SK-N-MC (cell line): ENCODE measurements around the gene TOP3A.
"Not testable (repeated sequence)": the region's sequence is repeated elsewhere in the genome, so short reads cannot be mapped to it uniquely, and the experiment has no call there.

Experiments used
- DNase-seq: peaks from one replicate; pipeline ENCODE4 v3.0.0-alpha.2; 2011; ENCODE audit warnings: low read depth, low spot score
- H3K27ac ChIP-seq: fragments of 200-600 bp; sonication (generic); 2 replicates; pipeline ENCODE4 v1.5.1; 2016; ENCODE audit warnings: mixed run types
- H3K36me3 ChIP-seq: fragments of 200-600 bp; sonication (generic); 2 replicates; pipeline ENCODE4 v1.6.1; 2017; ENCODE audit warnings: antibody characterized with exemption, low read length, mixed read lengths; ENCODE audit not compliant: insufficient read depth
- H3K4me3 ChIP-seq: fragments of 200-600 bp; sonication (generic); 2 replicates; pipeline ENCODE4 v1.5.1; 2016
- H3K9ac ChIP-seq: fragments of 200-600 bp; sonication (generic); 2 replicates; pipeline ENCODE4 v1.8.0; 2017; ENCODE audit warnings: mixed run types, mixed read lengths; ENCODE audit not compliant: insufficient read length
- H3K9me3 ChIP-seq: fragments of 200-600 bp; sonication (generic); 2 replicates; pipeline ENCODE4 v1.6.1; 2017; ENCODE audit warnings: low read depth, mild to moderate bottlenecking, antibody characterized with exemption, low read length, moderate library complexity, mixed read lengths
- EZH2 ChIP-seq: fragments of 200-600 bp; sonication (generic); IDR thresholded peaks from one replicate; pipeline ENCODE4 v1.6.1; 2017; ENCODE audit warnings: antibody characterized with exemption
- FOXP2 ChIP-seq: optimal IDR thresholded peaks from 2 replicates; pipeline ENCODE3; 2011; ENCODE audit warnings: mild to moderate bottlenecking, moderate library complexity; ENCODE audit not compliant: insufficient read depth; ENCODE audit errors: extremely low read length, control extremely low read depth
- POLR2AphosphoS5 ChIP-seq: IDR thresholded peaks from 2 replicates; pipeline ENCODE4 v1.6.1; 2012; ENCODE audit warnings: mild to moderate bottlenecking, low read depth, low read length, borderline replicate concordance

TOP3A gene

DNA sequence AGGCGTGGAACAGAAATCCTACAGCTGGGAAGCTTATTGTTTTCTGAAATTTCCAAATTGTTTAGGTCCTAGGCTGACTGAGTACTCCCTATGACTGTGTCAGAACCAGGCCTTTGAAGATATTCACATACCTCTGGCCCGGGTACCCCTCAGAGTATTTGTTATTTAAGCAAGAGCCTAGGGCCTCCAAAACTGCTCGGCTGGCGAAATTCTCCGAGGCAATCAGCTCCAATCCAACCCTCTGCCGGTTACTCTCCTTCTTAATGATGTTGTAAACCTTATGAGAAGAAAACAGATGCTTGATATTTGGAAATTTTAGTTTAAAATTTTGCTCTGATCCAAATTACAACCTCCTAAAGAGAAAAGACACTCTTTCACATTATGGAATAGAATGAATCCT, 38.7 kb upstream of the TOP3A start:
- no peak overlapping the region for H3K27ac ChIP-seq
- H3K9me3 ChIP-seq: no peaks in the 10 kb centered on the region
- no peak for TF ChIP-seq POLR2AphosphoS5
- no peak for TF ChIP-seq FOXP2
- TF ChIP-seq EZH2: no peak
- H3K9ac ChIP-seq: no peak overlapping the region
- H3K36me3 ChIP-seq: peaks cover 13% of the 10 kb centered on the region
- no peak overlapping the region for H3K4me3 ChIP-seq
- DNase-seq: no peak

DNA sequence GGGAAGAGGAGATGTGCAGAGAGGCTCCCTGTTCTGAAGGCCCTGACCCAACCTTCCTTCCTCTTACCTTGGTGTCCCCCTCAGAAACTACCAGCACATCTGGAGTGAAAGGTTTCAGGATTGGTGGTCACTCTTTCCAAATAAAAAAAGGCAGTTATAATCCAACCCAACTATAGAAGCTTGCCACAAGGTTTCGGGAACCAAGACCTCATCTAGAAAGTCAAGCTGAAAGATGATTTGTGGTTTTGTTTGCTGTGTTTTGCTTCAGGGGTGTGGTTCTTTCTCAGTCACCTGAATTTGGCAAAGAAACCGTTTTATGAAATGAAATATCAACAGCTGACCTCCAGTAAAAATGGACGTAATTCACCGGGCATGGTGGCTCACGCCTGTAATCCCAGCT, 29.2 kb upstream of the TOP3A start:
- no peak overlapping the region for H3K27ac ChIP-seq
- H3K9me3 ChIP-seq: no peaks in the 10 kb centered on the region
- peaks cover 32% of the 10 kb centered on the region; the same call in 1 of the 2 replicates for H3K36me3 ChIP-seq
- no peak for DNase-seq
- no peak overlapping the region for H3K9ac ChIP-seq
- H3K4me3 ChIP-seq: no peak overlapping the region
- TF ChIP-seq EZH2: no peak
- TF ChIP-seq POLR2AphosphoS5: no peak
- no peak for TF ChIP-seq FOXP2

DNA sequence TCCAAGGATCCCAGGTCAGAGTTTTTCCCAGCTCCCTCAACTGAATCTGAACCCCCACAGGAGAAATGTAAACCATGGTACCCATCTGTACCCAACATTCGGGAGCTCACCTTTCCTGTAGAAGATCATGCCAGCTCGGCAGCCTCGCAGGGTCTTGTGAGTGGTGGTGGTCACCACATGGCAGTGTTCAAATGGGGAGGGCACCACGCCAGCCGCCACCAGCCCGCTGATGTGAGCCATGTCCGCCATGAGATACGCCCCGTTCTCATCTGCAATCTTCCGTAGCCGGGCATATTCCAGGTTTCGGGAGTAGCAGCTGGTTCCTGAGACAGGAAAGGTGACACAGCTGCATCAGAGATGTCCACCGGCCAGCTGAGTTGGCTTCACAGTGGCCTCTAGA, 25.1 kb upstream of the TOP3A start:
- Histone ChIP-seq H3K9ac (no peak overlapping the region), H3K36me3 (peaks cover 14% of the 10 kb centered on the region; the same call in 1 of the 2 replicates), H3K27ac (no peak overlapping the region), H3K9me3 (no peaks in the 10 kb centered on the region), H3K4me3 (no peak overlapping the region)
- DNase-seq: no peak
- TF ChIP-seq FOXP2: no peak
- TF ChIP-seq POLR2AphosphoS5: no peak
- TF ChIP-seq EZH2: no peak

DNA sequence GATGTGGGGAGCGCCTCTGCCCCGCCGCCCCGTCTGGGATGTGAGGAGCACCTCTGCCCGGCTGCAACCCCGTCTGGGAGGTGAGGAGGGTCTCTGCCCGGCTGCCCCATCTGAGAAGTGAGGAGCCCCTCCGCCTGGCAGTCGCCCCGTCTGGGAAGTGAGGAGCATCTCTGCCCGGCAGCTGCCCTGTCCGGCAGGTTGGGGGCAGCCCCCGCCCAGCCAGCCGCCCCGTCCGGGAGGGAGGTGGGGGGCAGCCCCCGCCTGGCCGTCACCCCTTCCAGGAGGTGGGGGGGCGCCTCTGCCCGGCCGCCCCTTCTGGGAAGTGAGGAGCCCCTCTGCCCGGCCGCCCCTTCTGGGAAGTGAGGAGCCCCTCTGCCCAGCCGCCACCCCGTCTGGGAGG, 23.4 kb upstream of the TOP3A start:
- H3K27ac ChIP-seq, H3K9ac ChIP-seq, H3K9me3 ChIP-seq, DNase-seq, H3K4me3 ChIP-seq: not testable (repeated sequence)
- peaks cover 14% of the 10 kb centered on the region; the same call in 1 of the 2 replicates for H3K36me3 ChIP-seq

DNA sequence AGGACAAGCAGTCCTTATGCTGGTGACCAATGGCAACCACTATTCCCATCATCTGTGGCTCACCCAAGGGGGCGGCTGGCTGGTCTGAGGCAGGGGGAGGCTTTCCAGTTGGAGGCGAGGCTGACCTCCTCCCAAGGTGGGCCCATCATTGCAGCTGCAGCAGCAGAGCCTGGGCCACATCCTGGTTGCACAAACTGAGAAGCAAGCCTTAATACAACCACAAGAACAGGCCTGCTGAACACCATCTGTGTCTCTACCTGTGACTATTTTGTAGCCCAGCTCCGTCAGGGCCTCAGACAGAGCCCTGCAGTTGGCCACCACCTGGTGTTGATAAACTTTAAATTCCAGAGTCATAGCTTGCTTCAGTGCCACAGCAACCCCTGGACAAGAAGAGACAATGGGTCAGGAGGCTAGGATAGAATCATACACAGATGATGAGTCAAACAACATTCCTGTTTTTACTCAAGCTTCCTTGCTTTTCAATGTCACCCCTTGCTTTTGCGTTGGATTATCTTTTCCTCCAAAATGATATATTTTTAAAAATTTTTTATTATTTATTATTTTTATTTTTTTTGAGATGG, 18.2 kb upstream of the TOP3A start:
- Histone ChIP-seq H3K4me3 (no peak overlapping the region), H3K9ac (no peak overlapping the region), H3K36me3 (peaks cover 2% of the 10 kb centered on the region; the same call in 1 of the 2 replicates), H3K9me3 (no peaks in the 10 kb centered on the region), H3K27ac (no peak overlapping the region)
- no peak for DNase-seq
- TF ChIP-seq FOXP2 (no peak), POLR2AphosphoS5 (no peak), EZH2 (no peak)

DNA sequence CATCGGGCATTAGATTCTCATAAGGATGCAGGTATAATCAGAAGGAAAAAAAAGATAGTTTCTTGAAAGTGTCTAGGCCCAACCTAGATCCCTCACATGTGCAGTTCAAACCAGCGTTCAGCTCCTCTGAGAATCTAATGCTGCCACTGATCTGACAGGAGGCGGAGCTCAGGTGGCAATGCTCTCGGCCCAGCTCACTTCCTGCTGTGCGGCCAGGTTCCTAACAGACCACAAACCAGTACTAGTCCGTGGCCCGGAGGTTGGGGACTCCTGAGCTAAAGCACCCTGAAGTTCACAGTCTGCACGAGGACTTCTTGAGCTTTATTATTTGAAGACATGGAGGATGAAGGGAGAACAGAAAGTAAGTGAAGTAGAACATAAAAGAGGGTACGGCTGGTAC, 17.1 kb upstream of the TOP3A start:
- no peak overlapping the region for H3K9ac ChIP-seq
- TF ChIP-seq FOXP2 (no peak), POLR2AphosphoS5 (no peak), EZH2 (no peak)
- H3K36me3 ChIP-seq: peaks cover 2% of the 10 kb centered on the region; the same call in 1 of the 2 replicates
- DNase-seq: no peak
- no peak overlapping the region for H3K27ac ChIP-seq
- H3K4me3 ChIP-seq: no peak overlapping the region
- no peaks in the 10 kb centered on the region for H3K9me3 ChIP-seq

DNA sequence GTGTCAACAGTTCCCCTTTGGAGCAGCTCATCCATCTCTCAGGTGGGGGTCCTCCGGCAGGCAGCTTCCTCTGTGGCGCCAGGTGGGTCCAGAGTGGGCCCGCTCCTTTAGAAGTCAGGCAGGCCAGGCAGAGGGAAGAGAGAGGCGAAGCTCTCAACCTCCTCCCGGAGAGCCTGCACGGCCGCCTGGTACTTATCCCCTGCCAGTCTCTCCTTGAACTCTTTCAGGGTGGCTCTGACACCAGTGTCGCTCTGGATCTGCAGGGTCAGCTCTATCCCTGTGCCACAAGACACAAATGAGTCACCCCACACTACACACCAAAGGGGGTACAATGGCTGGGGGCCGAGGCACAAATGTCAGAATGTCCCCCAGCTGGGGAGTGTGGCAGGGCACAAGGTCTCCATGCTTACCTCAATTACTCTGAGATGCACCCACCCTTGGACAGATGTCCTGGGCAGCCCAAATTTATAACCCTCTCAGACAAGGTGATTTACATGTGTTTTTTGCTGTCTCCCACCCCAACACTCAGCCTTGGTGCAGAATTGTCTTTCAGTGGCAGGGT, 13.9 kb upstream of the TOP3A start:
- H3K27ac ChIP-seq: no peak overlapping the region
- no peak overlapping the region for H3K4me3 ChIP-seq
- H3K9ac ChIP-seq: no peak overlapping the region
- DNase-seq: no peak
- TF ChIP-seq EZH2: no peak
- no peak for TF ChIP-seq FOXP2
- no peak for TF ChIP-seq POLR2AphosphoS5
- peaks cover 6% of the 10 kb centered on the region; the same call in 1 of the 2 replicates for H3K36me3 ChIP-seq
- H3K9me3 ChIP-seq: no peaks in the 10 kb centered on the region

DNA sequence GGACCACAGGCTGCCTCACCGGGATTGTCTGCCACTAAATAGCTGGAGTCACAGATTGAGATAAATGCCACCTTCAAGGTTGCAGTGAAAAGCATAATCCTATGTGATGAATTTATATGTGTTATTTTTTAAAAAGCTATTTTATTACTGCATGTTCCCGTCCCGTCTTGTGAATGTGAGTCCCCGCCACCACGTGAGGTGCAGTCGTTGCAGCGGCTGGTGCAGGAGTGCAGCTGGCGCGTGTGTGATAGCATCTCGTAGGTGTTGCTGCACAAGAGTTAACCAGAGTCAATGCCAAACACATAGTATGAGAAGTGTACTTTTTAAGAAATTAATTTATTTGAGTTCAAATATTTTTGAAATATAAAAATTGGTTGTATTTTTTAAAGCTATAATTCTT, 12.8 kb upstream of the TOP3A start:
- Histone ChIP-seq H3K9ac (no peak overlapping the region), H3K27ac (no peak overlapping the region), H3K9me3 (no peaks in the 10 kb centered on the region), H3K36me3 (peaks cover 6% of the 10 kb centered on the region; the same call in 1 of the 2 replicates), H3K4me3 (no peak overlapping the region)
- TF ChIP-seq FOXP2: no peak
- no peak for TF ChIP-seq EZH2
- no peak for TF ChIP-seq POLR2AphosphoS5
- no peak for DNase-seq

DNA sequence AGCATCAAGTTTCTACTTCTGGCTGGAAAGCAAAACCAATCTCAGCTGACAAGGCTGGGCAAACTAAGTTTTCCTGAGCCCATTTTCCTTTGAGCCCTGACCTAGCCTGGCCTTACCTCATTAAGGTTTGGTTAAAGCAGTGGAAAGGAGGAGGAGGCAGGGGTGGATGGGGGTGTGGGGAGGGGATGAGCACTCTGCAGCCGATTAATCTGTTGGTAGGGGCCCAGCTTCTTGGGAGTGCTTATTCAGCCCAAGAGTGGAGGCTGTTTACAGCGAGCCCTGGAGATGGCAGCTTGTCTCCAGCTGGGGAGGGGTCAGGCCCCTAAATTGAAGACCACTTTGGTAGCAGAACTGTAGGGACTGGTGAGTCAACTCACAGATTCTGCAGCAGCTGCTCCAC, 12.3 kb upstream of the TOP3A start:
- TF ChIP-seq POLR2AphosphoS5 (no peak), EZH2 (no peak), FOXP2 (no peak)
- no peak for DNase-seq
- H3K9ac ChIP-seq: no peak overlapping the region
- H3K36me3 ChIP-seq: peaks cover 6% of the 10 kb centered on the region; the same call in 1 of the 2 replicates
- no peaks in the 10 kb centered on the region for H3K9me3 ChIP-seq
- H3K4me3 ChIP-seq: no peak overlapping the region
- no peak overlapping the region for H3K27ac ChIP-seq
